ENCODE results near the gene USH2A.

Gene USH2A

DNA sequence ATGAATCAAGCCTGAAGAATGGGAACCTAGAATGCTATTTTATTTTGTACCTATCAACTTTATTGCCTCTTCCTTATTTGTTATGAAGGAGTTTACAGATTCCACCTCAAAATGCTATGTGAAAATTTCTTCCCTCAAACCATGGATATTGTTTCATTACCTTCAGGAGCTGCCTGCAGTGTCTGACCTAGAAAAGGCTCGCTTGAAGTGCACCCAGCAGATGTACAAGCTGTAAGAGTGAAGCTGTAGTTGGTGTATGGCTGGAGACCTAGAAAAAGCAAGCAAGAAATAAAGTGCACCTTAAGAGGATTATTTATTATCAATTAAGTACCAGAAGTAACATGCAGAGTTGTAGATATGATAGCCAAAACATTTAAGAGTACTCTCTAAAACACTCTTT is 656.7 kb downstream of the USH2A start:
- no peak for DNase-seq

DNA sequence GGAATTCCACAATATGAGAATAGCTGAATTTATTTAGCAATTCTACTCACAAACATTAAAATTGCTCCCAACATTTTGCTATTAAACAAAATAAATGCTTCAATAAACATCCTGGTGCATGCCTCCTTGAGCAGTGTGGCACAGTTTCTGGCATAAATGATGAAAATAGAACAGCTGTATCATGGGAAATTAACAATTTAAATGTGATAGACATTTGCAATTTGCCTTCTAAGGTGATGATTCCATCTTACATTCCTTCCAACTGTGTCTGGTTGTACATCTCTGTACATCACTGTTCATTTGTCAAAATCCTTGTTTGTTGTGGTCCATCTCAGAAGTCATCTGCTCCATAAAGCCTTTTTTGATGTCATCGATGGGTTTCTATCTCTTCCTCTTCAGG is 657.4 kb downstream of the USH2A start:
- no peak for DNase-seq

DNA sequence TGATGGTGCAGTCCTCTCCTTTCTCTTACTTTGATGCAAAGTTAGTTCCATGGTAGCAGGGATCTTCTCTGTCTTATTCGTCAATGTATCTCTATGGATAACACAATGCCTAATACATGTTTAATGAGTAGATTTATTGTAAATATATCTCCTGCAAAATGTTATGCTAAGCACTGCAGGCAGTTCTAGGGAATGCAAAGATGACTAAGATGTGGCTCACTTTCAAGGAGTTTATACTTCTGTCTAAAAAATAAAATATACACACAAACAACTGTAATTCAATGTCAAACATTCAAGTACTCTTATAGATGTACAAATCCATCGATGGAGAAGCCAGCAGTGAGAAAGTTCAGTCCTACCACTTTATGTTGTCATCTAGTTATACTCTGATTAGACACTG is 661.8 kb downstream of the USH2A start:
- DNase-seq: no peak

DNA sequence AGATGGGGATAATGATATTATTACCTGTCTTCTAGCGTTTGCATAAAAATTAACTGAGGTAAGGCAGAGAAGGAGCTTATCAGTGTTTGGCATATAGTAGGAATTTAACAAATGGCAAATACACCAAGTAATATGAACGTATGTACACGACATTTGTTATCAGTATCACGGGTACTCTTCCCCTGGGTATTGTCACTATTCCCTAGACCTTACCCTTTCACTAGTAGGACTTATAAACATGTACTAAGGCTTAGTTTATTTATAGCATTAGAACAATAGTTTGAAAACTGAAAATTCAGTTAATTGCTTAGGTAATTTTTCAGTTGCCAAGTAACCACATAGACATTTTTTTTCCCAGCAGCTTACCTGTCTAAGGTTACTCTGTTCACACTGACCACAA is 669.1 kb downstream of the USH2A start:
- no peak for DNase-seq

DNA sequence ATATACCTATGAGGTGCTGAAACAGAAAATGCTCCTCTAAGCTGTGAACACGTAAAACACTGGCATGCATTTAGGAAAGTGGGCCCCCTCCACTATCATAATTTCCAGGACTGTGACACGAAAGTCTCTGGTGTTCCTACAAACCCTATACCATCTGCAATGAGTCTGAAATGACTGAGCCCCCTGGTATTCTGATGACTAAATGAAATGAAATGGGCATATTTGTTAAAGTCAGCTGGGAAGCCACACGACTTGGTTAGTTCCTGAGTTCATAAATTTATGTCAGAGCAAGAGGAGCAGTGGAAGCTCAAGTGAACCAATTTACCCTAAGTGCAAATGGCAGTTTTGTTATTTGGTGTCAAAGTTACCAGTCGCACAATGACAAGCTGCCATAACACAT is 673.8 kb downstream of the USH2A start:
- no peak for DNase-seq

DNA sequence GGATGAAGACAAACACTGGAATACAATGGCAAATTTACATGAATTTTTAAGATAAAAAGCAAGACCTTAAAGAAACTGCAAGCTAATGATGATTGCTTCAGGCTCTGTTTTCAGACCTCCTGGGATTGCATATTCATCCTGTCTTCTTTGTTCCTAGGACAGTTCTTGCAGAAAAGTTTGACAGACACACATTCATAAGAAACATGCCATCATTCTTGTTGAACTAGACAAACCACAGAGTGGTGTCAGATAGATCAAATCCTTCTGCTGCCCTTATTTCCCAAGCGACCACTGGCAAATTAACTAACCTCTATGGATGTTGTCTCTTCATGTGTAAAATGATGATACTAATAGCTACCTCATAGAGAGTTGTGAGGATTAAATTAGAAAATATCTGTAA is 674.8 kb downstream of the USH2A start:
- no peak for DNase-seq

DNA sequence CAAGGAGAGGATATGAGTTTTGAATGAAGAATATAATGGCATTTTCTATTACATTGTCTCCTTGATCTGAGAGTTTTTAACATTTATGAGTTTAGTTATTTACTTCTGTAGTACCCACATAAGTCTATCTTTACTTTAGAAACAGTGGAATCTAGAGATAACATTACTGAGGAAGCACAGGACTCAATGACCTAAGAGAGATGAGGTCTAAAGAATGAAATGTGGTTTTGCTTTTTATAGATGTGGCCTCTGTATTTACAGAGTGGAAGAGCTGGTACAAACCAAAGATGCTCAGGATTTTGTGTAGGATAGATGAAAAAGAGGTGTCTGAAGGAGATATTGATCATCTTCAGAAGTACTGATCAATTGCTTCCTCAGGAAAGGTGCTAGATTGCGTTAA is 678.8 kb downstream of the USH2A start:
- no peak for DNase-seq

DNA sequence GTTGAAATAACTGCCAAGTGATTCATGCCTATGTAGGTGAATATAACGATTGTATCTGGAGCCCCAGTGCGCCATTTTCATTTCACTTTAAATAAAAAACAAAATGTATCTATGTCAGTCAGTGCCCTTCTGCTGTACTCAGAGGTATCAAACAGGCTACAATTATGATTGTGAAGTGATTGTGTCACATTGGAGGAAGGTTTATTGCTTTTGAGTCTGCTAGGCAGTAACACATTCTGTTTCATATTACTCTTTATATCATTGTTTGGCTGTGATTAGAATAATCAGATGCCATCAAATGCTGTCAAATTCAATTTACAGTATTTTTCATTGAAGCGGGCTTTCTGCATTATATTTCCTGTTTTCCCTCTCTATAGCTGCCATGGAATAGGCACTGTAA is 684.2 kb downstream of the USH2A start:
- no peak for DNase-seq

DNA sequence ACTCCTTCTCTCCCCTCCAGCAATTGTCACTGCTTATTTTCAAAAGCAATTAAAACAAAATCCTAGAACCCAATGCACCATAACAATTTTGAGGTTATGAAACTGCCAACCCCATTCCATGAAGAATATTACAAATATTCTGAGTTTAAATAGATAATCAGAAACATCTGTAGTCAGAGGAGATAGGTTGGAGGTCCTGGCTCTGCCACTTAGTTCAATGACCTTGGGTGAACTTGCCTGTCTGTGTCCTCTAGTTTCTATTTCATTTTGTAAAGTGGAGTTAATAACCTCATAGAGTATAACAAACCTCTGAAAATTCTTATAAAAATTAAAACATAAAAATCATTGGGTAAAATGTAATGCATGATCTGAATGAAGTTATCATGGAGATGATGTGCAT is 691.5 kb downstream of the USH2A start:
- no peak for DNase-seq

DNA sequence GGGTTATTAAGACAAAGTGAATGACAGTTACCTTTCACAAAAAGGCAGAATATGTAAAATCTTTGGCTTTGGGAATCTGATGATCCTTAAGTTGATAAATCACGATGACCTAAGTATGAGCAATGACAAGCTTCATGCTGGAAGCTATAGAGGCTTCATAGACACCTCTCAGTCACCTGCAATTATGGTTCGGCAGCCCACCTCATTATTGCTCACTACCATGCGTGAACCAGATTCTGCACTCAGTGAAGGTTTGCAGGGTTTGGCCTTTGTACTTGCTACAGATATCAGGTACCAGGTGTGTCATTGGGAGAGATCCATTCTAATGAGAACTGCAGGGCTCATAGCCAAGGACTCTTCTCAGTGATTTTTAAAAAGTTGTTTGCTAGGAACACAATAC is 692.6 kb downstream of the USH2A start:
- DNase-seq: no peak

DNA sequence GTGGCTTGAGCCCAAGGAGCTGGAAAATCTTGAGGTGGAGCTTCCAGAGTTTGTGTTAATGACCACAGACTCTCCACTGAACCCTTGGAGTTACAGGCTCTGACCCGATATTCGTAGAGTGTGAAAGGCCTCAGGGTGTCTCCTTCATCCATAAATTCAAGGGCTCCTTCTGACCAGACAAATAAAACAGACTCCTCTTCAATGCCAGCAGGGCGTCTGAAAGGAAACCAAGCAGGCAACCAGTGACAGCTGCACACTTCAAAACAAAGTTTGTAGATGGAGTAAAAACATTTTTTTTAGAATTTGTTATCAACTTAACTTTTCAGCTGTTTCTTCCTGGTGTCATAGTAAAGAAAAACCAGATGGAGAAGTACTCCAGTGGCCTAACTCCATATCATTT is 695.1 kb downstream of the USH2A start:
- DNase-seq: no peak

DNA sequence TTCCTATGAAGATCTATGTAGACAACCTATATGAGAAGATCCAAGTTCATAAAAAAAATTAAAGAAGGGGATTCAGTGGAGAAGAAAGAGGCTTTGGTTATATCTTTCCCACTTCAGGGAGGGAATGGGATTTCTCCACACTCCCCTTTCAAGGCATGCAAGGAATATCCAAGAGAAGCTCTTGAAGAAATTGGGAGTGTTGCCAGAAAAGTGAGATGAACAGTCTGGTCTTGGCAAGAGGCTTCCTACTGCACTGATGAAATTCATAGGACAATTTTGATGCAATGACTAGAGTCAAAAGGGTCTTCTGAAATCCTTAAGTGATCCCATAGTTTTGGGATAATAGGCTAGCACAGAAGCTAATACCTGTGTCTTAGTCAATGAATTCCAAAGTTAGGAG is 703.1 kb downstream of the USH2A start:
- DNase-seq: no peak

DNA sequence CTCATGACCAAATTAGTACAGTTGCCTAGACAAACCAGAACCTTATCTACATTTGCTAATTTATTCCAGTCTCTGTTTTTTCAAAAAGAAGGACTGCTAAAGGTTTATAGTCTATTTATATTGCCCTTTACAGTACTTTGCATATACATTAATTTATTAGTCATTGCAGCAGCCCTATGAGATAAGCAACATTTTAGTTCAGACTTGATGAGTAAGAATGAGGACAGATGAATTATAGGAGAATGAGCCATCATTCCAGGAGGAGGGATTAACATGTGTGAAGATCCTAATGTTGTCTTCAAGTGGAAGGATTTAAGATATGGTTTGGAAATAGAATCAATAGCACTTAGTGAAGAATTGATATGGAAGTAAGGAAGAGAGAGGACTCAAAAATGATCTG is 703.7 kb downstream of the USH2A start:
- DNase-seq: no peak

DNA sequence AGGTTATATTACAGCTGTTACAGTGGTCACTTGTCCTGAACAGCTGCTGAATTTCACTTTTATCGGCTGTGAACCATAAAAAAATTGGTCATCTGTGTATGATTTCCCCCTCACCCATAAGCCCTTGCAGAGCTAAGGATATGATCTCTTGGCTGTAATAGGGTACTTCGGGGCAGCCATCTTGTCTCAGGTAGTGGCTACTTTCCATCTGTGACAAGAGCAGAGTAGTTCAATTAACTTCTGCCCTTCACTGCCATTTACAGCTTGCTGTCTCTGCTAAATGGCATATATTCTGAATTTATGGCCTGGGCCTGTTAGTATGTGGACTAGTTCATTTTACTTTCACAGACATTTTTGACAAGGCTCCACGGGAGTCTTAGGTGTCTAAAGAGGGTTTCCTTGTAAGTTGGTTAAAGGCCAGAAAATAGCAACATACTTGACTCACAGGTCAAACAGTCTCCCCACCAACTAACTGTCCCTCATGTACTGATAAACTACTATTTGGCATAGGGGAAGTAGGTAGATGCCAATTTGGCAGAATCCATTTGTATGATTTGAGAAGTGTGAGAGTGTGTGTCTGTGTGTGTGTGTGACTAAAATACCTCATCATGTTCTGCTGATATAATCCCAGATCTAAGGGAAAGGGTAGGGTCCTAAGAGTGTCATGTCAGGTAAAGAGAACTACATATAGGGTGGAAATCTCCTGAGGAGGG is 704.5 kb downstream of the USH2A start:
- no peak for DNase-seq

DNA sequence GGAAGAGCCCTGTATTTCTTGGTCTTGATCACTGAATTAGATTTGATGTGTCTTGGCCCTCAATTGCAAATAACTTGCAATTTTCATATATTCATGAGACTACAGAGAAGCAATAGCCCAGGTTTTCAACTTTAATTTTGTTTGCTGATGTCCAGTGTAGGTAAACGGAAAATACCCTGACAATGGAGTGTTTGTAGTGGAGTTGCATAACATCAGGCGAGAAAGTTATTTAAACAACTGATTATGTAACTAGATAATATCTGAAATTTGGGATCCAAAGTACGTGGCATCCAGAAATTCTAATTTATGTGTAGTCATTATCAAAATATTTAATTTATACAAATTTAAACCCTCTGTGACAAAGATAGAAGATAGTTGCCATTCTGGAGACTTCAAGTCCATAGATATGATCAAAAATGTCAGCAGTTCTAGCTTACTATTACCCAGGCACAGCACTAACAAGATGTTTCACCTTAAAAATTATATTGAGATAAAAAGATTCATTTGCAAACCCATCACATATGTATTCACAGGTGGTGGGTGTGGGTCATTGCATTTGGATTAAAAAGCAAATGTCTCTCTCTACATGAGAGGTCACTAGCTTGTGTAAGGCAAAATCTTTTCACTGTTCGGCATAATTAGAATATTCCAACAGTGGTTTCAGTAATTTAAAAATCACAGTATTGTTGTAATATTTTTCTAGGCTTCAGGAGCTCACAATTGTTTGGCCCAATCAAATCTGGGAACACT is 705.4 kb downstream of the USH2A start:
- DNase-seq: no peak

DNA sequence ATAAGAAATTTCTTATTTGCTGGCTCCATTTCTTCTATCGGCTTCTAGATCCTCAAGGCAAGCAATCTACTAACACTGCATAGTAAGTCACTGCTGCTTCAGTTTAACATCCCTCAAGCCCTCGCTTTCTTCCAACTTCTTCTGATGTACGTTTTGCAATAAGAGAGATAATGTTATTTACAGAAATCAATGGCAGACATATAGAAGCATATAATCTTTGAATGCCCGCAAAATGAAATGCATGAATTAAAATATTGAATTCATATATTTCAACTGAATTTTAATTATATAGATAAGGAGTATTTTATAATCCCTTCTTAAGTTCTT is 712.4 kb downstream of the USH2A start:
- DNase-seq: no peak

DNA sequence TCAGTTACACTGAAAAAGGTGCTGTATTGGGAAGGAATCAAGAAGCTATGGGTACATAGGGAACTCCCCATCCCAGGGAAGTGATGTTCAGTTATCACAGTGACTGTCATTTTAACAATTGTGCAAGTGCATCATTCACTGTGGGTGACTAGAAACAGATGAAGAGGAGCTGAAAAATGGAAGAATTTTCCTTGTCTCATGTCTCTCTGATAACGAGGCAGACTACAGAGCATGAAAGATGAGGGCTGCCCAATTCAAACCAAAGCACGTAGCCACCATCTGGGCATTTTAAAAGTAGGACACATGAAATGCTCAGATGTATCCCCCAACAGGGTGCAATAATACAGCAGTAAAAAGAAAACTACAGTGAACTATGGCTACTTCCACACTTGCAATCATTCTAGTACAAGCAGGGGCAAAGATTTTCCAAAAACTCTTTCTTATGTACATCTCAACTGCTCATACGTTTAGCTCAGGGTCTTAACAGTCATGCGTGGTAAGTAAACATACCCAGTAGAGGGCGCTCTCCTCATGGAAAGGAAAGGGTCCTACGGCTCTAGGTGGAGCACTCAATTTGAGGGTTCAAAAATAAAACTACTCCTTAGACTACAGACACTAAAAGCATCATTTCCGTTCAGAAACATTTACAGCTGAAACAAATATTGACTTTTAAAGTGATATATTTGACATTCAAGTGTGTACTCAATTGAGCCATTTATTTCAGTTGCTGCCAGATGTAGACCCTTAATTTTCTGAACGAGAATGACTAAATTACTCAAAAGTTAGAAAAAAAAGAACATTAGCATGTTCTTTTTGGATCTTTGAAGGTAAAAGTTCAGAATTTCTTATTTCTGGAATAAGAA is 713.0 kb downstream of the USH2A start:
- DNase-seq: no peak

DNA sequence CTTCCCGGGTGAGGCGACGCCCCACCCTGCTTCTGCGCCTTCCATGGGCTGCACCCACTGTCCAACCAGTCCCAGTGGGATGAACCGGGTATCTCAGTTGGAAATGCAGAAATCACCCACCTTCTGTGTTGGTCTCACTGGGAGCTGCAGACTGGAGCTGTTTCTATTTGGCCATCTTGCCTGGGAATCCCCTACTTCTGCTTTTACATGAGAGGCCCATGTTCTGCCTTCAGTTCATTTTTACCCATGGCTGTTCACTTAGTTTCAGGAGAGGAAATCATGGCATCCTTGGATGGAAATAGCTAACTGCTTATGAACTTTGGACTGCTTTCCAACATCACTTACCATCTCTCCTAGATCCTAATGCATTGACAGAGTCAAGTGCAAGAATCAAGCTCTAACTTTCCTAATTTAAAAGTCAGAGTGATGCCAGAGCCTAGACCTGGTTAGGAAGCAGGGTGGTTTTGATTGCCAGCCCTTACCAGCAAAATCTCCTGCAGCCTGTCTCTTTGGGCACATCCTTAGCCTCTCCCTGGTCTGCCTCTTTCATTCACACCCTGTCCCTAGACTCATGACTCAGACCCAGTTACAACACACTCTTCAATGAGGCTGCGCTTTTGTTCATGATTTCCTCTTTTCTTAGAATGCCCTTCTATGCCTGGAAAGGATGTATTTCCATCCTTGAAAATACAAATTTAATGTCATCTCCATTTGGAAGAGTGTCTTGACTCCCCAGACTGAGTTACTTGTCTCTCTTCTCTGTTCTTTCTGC is 719.0 kb downstream of the USH2A start:
- DNase-seq: no peak

DNA sequence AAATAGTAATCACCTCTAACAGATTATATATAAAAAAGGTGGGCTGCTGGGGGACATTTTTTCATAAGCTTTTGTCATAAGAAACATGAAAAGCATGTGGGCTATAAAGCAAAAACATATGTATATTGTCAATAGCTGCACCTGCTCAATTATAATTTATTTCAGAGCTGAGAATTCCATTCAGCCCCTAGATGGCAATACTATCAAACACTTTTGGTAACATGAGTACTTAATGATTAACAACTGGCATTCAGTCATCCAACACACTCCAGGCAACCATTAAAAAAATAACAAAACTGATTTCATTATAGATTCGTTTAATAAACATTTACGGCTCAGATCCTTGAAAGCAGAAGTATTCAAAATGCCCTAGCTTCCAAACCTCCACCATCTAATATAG is 741.0 kb downstream of the USH2A start:
- no peak for DNase-seq

DNA sequence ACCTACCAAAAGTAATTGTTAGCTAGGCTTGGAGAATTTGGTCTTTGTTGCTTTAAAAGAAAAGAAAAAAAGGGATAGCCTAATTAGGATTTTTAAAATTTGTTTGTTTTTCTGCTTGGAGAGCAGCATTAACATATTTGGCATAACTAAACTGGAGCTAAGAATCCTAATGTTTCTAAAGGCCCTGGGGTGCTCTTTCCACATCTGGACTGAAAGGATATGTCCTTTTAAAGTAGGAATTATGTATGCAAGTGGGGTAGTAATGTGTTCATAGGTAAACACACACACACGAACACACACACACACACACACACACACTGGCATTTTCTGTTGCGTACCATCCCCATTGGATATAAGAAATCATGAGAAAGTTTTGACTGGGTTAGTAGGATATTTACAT is 742.2 kb downstream of the USH2A start:
- DNase-seq: no peak

DNA sequence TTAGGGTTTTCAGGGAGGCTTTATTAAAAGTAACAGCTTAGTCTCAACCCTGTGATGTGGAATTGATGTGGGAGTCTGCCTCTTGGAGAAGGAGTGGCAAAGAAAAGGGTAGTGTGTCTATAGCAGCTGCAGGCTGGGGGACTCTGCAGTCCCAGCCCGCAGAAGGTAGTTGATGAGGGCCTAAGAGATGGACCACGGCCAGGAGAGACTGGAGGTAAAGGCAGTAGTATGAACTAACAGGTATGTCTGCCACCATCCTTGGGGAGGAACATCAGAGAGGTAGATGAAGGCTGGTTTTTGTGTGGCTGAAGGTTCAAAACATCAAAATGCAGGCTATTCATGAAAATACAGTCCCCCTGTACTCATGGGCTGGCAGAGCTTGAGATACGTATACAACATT is 744.0 kb downstream of the USH2A start:
- DNase-seq: no peak

DNA sequence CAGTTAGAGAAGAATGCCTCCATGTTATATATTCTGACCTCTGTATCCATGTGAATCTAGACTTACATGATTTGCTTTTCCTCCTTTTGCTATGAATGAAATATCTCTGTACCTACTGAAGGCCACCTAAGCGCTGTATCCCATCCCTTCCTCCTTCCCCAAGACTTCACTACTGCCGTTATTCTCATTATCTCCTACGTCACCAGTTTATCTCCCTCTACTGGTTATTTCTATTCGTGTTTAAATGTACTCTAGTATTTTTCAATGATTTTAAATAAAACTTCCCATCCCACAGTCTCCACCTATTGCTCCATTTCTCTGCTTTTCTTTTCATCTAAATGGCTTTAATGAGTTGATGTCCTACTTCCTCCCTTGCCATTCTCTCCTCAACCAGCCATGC is 746.1 kb downstream of the USH2A start:
- DNase-seq: no peak

DNA sequence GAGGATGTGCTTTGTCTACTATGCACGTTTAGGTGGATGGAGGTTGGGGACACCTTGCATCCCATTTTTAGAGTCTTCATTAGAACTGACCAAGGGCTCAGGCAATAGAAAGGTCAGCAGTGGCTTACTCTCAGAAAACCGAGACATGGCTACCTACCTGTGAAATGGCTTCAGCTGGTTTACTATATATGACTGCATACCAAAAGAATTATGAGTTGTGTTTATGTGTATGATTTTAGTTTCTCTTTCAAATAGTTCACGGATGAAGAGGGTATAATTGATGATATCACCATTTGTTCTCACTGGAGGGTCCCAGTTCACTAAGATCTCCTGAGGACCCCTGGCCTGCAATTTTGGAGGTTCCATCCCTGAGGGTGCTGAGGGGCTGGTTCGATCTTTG is 749.3 kb downstream of the USH2A start:
- DNase-seq: no peak
